HG03135 (cell line): Measurements from ENCODE around the gene C19orf25.
"Not testable (repeated sequence)": the region's sequence is repeated elsewhere in the genome, so short reads cannot be mapped to it uniquely, and the experiment has no call there.

Experiments
- ATAC-seq: cut with Tn5 transposase; IDR thresholded peaks from one replicate; pipeline ENCODE4 v1.9.1; 2021; ENCODE audit warnings: mild to moderate bottlenecking, moderate library complexity; ENCODE audit not compliant: unreplicated experiment

The C19orf25 gene

GRCh38 chr19:1478934-1479707, at the start of gene C19orf25:
C19orf25 (minus strand) TSS chr19:1479215; CDS start chr19:1478903, 312 bp downstream.
- peak; percentile 87 for ATAC-seq

GRCh38 chr19:1527650-1528309, 48.8 kb upstream of the C19orf25 start:
- no peak for ATAC-seq

- no peak for ATAC-seq
Measured at GRCh38 chr19:1526979-1527649, 48.1 kb upstream of the C19orf25 start.

GRCh38 chr19:1526066-1526778, 47.2 kb upstream of the C19orf25 start:
- ATAC-seq = no peak

GRCh38 chr19:1525343-1525742, 46.3 kb upstream of the C19orf25 start:
- ATAC-seq = no peak

GRCh38 chr19:1524972-1525325, 45.9 kb upstream of the C19orf25 start:
- no peak for ATAC-seq

- no peak for ATAC-seq
Measured at GRCh38 chr19:1524287-1524971, 45.4 kb upstream of the C19orf25 start.

- no peak for ATAC-seq
Measured at GRCh38 chr19:1523412-1524286, 44.6 kb upstream of the C19orf25 start, which contains the start of gene PLK5. PLK5 (plus strand) TSS chr19:1524077; CDS start chr19:1526997, 2,920 bp downstream.

GRCh38 chr19:1522838-1523237, 43.8 kb upstream of the C19orf25 start:
- no peak for ATAC-seq

GRCh38 chr19:1522061-1522460, 43.0 kb upstream of the C19orf25 start:
- ATAC-seq = no peak

- no peak for ATAC-seq
Measured at GRCh38 chr19:1521636-1522035, 42.6 kb upstream of the C19orf25 start.

GRCh38 chr19:1520203-1520780, 41.3 kb upstream of the C19orf25 start:
- ATAC-seq = no peak

GRCh38 chr19:1519802-1520201, 40.8 kb upstream of the C19orf25 start:
- not testable (repeated sequence) for ATAC-seq

- ATAC-seq = no peak
Measured at GRCh38 chr19:1518471-1518870, 39.5 kb upstream of the C19orf25 start.

GRCh38 chr19:1516395-1516753, 37.4 kb upstream of the C19orf25 start:
- ATAC-seq = no peak

GRCh38 chr19:1514986-1515721, 36.1 kb upstream of the C19orf25 start:
- no peak for ATAC-seq

GRCh38 chr19:1514295-1514661, 35.3 kb upstream of the C19orf25 start:
- no peak for ATAC-seq

- ATAC-seq = no peak
Measured at GRCh38 chr19:1513499-1514294, 34.7 kb upstream of the C19orf25 start.
